GM18498 (cell line): Measurements from ENCODE around the gene MIER1.
A peak's percentile ranks its signal among the peaks of the same experiment; 100 is the strongest.
"Not testable (repeated sequence)": the region's sequence is repeated elsewhere in the genome, so short reads cannot be mapped to it uniquely, and the experiment has no call there.

Experiments used
- ATAC-seq: cut with Tn5 transposase; IDR thresholded peaks from one replicate; pipeline ENCODE4 v1.9.1; 2021; ENCODE audit warnings: mild to moderate bottlenecking, moderate library complexity; ENCODE audit not compliant: unreplicated experiment

MIER1 gene

DNA sequence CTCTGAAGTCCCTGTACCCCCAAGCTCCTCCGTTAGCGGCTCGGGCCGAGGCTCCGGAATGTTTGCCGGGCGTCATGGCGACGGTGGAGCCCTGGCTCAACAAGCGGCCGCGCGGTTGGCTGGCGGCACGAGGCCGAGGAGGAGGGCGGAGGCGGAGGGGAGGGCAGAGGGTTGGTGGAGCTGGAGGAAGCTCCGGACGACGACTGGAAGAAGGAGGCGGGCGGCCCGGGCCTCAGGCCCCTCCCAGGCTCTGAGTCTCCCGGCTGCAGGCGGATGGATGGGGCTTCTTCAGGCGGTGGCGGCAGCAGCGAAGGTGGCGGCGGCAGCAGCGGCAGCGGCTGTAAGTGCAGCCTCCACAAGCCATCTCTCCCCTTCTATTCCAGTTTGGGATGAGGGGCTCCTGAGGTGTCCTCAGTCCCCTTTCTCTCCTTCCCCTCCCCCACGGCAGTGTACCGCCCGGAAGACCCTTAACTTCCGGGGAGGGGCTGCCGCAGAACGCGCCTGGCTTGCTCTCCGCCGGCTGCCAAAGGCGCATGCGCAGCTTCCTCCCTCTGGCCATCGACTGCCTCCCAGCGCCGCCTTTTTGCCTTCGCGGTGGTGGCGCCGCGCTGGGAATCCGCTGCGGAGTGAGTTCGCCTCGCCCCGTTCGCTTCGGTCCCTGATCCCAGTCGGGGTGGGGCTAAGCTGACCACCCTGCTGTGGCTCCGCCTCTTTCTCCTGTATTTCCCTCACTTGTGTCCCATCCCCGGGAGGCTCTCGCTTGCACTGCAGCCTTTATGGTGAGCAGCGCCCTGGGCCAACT, at the start of gene MIER1, which contains the start of gene DNAI4:
Gene MIER1 (plus strand): TSS at position 235 of the 802 bp plus-strand sequence. CDS start 39 bp downstream, at position 274.
Gene DNAI4 (minus strand): TSS at position 101 of the 802 bp plus-strand sequence. CDS start 25 bp downstream, at position 76.
- peak; percentile 96 for ATAC-seq

- no peak for ATAC-seq
Observed at GRCh38 chr1:66876664-66877063, 48.1 kb upstream of the MIER1 start.

DNA sequence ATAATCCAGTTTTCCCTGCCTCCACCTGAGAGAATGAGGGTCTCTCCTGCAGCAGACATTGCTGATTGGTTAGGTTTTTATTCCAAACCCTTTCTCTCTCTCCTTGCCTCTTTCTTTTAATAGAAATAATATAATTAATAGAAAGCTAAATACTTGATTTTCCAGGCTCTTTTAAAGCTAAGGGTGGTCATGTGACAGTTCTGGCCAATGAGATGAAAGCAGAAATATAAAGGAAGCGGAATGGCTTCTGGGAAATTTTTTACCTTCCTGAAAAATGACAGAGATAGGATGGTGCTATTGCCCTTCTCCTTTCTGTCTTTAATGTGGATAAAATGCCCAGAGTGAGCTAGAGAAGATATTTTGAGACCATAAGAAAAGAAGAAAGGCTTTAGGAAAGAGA, 35.8 kb upstream of the MIER1 start:
- no peak for ATAC-seq

DNA sequence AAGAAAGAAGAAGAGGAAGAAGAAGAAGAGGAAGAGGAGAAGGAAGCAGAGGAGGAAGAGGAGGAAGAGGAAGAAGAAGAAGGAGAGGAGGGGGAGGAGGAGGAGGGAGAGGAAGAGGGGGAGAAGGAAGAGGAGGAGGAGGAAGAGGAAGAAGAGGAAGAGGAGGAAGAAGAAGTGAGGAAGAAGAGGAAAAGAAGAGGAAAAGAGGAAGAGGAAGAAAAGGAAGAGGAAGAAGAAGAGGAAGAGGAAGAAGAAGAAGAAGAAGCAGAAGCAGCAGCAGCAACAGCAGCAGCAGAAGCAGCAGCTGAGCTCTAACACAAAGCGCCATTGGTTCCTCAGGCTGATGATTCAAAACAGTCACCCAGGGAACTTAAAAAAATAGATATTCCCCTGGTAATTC, 34.2 kb upstream of the MIER1 start:
- ATAC-seq: no peak

DNA sequence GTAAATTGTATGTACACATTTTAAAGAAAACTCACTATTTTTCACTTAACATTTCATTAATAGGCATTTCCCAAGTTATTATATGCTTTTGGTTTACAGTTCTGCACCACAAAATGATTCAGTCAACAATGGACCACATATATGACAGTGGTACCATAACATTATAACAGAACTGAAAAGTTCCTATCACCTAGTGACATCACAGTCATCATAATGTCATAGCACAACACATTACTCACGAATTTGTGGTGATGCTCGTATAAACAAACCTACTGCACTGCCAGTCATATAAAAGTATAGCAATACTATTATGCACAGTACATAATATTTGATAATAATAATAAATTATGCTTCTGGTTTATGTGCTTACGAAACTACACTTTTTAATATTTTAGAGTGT, 31.1 kb upstream of the MIER1 start:
- no peak for ATAC-seq

- ATAC-seq: not testable (repeated sequence)
Observed at GRCh38 chr1:66915203-66915602, 9.6 kb upstream of the MIER1 start.

GRCh38 chr1:66916320-66916719, 8.5 kb upstream of the MIER1 start:
- no peak for ATAC-seq

DNA sequence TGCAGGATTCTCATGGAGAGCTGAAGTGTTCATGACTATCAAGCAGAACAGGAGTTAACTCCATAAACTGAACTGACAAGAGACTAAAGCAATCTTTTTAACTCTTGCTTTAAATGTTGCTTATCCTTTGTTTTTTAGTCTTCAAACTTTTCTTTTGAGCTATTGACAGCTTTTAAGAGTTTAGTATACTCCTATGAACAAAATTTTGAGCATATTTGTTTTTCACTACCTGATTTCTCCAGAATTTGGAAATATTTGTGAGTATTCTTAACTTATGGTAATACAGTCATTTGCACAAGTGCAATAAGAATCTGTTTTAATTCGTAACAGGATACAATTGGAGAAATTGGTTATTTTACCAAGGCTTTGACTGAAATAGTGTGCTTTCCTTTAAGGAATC, 7.3 kb upstream of the MIER1 start:
- no peak for ATAC-seq

DNA sequence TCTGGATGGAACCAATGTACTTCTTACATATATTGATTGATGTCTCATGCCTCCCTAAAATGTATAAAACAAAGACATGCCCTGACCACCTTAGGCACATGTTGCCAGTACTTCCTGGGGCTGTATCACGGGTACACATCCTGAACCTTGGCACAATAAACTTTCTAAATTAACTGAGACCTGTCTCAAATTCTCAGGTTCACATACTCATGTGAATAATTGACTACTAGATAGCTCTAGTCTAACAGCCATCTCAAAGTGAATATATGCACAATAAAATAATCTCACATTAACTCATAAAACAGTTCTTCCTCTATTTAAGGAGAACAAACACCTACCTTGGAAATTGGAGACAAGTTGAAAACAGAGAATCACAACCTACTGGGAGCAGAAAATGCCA, 5.7 kb upstream of the MIER1 start:
- ATAC-seq: no peak

- no peak for ATAC-seq
Observed at GRCh38 chr1:66919828-66920227, 5.0 kb upstream of the MIER1 start.

- ATAC-seq: no peak
Observed at GRCh38 chr1:66920543-66920942, 4.2 kb upstream of the MIER1 start.

- ATAC-seq: peak; percentile 0
Observed at GRCh38 chr1:66925558-66925910, 744 bp downstream of the MIER1 start.

DNA sequence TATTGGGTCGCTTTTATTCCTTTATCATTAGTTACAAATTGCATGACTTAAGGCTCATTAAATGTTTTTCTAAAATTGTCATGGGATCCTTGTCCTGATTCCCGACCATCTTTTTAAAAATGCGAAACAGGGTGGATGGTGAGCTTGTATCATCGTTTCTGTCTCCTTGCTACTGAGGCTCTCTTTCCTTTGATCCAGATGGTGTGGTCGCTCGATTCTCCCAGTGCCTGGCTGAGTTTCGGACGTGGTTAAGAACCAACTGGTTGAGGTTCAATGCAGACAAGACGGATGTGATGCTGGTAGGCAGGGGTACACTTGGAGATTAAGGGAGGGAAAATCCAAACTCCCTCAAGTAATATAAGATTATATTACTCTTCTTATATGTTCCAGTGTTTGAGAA, 1.2 kb downstream of the MIER1 start:
- ATAC-seq: no peak

DNA sequence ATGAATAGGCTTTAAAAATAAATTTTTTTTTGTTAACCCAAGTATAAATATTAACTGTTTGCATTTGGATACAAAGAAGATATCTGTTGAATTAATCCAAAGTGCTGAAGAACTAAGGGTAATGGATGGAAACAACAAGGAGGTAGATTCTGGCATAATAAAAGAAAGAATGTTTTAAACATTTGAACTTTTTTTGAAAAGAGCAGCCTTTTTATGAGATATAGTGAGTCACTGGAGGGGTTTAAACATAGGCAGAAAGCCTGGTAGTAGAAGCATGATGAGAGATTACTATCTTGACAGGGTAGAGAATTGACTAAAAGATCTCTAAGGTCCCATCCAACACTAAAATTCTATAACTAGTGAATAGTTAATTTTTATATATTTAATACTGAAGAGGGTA, 2.7 kb downstream of the MIER1 start:
- no peak for ATAC-seq

- ATAC-seq: no peak
Observed at GRCh38 chr1:66929146-66929688, 4.4 kb downstream of the MIER1 start.

GRCh38 chr1:66929691-66929998, 4.9 kb downstream of the MIER1 start:
- no peak for ATAC-seq

GRCh38 chr1:66929999-66930822, 5.4 kb downstream of the MIER1 start:
- ATAC-seq: peak; percentile 80

- ATAC-seq: no peak
Observed at GRCh38 chr1:66930823-66931174, 6.0 kb downstream of the MIER1 start.

DNA sequence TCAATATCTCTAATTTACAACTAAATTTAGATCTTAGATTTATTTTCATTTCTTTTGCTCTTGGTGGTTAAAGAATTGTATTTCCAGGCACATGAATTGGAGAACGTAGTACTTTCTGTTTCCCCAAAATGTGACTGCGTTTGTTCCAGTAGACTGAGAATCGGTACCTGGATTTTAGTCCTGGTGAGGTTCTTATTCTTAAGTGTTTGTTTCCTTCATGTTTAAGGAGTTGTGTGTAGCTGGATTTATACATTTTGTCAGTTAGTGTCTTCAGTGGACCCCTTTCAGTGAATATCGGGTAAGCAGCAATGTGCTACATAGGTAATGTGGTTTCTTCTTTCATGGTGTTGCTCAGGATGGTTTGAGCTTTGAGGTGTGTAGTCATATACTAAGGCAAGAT, 6.8 kb downstream of the MIER1 start:
- no peak for ATAC-seq

- ATAC-seq: no peak
Observed at GRCh38 chr1:66932291-66932690, 7.5 kb downstream of the MIER1 start.

GRCh38 chr1:66933887-66934700, 9.3 kb downstream of the MIER1 start:
- no peak for ATAC-seq
